Measurements from ENCODE around the gene ZBTB43. TPM values are rescaled to one million over a fixed set of nuclear protein-coding genes. Genes with fewer than 3 reads are reported as not detected.

Gene ZBTB43
- total and polyA plus RNA-seq, 2 of the 4 experiments (the other 2 are of a cell fraction): 4.5 to 15.1 TPM

GRCh38 chr9:126886034-126886822, 81.4 kb downstream of the ZBTB43 start:
- H3K4me2 ChIP-seq (ENCODE audit: low read depth, low read length): no peak overlapping the region
- peaks cover 7% of the 10 kb centered on the region for H3K9me1 ChIP-seq (ENCODE audit: insufficient read depth, low read length)
- dilution Hi-C loops (cut with HindIII; ENCODE audit: low sequenced_read_pairs, unreplicated experiment): no loop called here
- H4K8ac ChIP-seq (ENCODE audit: low read depth in 2 of 2, low read length in 2 of 2): no peak overlapping the region
- in situ Hi-C loops (cut with MboI; ENCODE audit: low sequenced_read_pairs): no loop called here
- peaks cover 28% of the 10 kb centered on the region for H4K20me1 ChIP-seq (ENCODE audit: insufficient read depth, low read length)
- H2AFZ ChIP-seq (replicated peaks; ENCODE audit: low read length, poor library complexity): no peak overlapping the region
- POLR2A ChIA-PET (ENCODE audit: unreplicated experiment): interaction anchor here (0.6 kb wide), 1 partner anchor 23 kb away, joined by 3 read pairs; no protein-coding TSS in a partner anchor
- H2BK15ac ChIP-seq (ENCODE audit: low read depth, low read length): no peak overlapping the region
- intact Hi-C loops (cut with micrococcal nuclease): no loop called here
- no peak overlapping the region for H3K14ac ChIP-seq (replicated peaks; ENCODE audit: low read depth, low read length)
- 66% methylated on average over 4 of the region's 23 CpGs; no CpG with 5 or more reads in 1 of the 2 experiments for WGBS, 2 experiments (ENCODE audit: extremely low coverage in 2 of 2, insufficient read length in 1 of 2)
- no peak overlapping the region for H4K91ac ChIP-seq (ENCODE audit: insufficient read depth, low read depth, low read length)
- H3K79me1 ChIP-seq (ENCODE audit: low read depth in 1 of 2, low read length in 2 of 2): peaks cover 17 to 38% of the 10 kb centered on the region in 2 experiments
- H3K18ac ChIP-seq (ENCODE audit: low read depth, low read length): no peak overlapping the region
- no peak overlapping the region for H2AK5ac ChIP-seq (ENCODE audit: low read depth, low read length)
- no peak overlapping the region for H2AK9ac ChIP-seq (replicated peaks; ENCODE audit: low read depth, low read length, poor library complexity)
- H3K27me3 ChIP-seq (ENCODE audit: control insufficient read depth, insufficient read depth, low read length): no peaks in the 10 kb centered on the region
- H2BK5ac ChIP-seq (ENCODE audit: low read depth, low read length, poor library complexity, severe bottlenecking): no peak overlapping the region
- no peaks in the 10 kb centered on the region for H3K9me3 ChIP-seq (ENCODE audit: control insufficient read depth, insufficient read depth, low read length)
- DNase-seq: no peak
- no peak overlapping the region for H4K5ac ChIP-seq (ENCODE audit: low read depth, low read length)
- no peak overlapping the region for H3K4me3 ChIP-seq (ENCODE audit: insufficient read depth, low read depth, low read length)
- H3K4ac ChIP-seq (ENCODE audit: low read depth, low read length): no peak overlapping the region
- CTCF ChIA-PET: interaction anchor here (0.6 kb wide), 1 partner anchor 18 kb away, joined by 3 read pairs; no protein-coding TSS in a partner anchor
- no peak overlapping the region for H3K56ac ChIP-seq (ENCODE audit: extremely low read depth, insufficient read depth, low read length)
- H2BK20ac ChIP-seq (ENCODE audit: low read depth, low read length): no peak overlapping the region
- BruUV-seq (replicated peaks): no TSS peak
- peaks cover 11% of the 10 kb centered on the region; the same call in 1 of the 2 replicates for H3K36me3 ChIP-seq (ENCODE audit: control insufficient read depth, insufficient read depth, low read length)
- H3K27ac ChIP-seq (ENCODE audit: insufficient read depth, low read length): no peak overlapping the region
- H3K4me1 ChIP-seq (ENCODE audit: control insufficient read depth, insufficient read depth, low read length): peaks cover 3% of the 10 kb centered on the region
- ATAC-seq (ENCODE audit: low read depth): no peak
- TF ChIP-seq BHLHE40 (IDR thresholded peaks at IDR 0.05; ENCODE audit: low read depth, low read length) (no peak), POLR2A (IDR thresholded peaks at IDR 0.05; ENCODE audit: low read depth, low read length) (no peak), USF2 (IDR thresholded peaks at IDR 0.05; ENCODE audit: low read depth, low read length) (no peak), CTCF (conservative IDR thresholded peaks at IDR 0.05; ENCODE audit: low read depth, low read length) (no peak), MXI1 (IDR thresholded peaks at IDR 0.05; ENCODE audit: borderline replicate concordance, low read depth, low read length) (no peak), NFE2L2 (IDR thresholded peaks at IDR 0.05; ENCODE audit: low read depth, low read length) (no peak), CHD1 (IDR thresholded peaks at IDR 0.05; ENCODE audit: low read depth, low read length) (no peak)
- TF ChIP-seq, protein P1, sequence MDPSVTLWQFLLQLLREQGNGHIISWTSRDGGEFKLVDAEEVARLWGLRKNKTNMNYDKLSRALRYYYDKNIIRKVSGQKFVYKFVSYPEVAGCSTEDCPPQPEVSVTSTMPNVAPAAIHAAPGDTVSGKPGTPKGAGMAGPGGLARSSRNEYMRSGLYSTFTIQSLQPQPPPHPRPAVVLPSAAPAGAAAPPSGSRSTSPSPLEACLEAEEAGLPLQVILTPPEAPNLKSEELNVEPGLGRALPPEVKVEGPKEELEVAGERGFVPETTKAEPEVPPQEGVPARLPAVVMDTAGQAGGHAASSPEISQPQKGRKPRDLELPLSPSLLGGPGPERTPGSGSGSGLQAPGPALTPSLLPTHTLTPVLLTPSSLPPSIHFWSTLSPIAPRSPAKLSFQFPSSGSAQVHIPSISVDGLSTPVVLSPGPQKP (IDR thresholded peaks at IDR 0.05; ENCODE audit: borderline replicate concordance, low read depth, low read length): no peak
- H3K9ac ChIP-seq (ENCODE audit: low read depth, low read length): no peak overlapping the region
- H3K23ac ChIP-seq (ENCODE audit: low read depth, low read length): no peak overlapping the region
- H2BK120ac ChIP-seq (ENCODE audit: low read depth, low read length): no peak overlapping the region

All from IMR-90 (cell line).